GM12874 (cell line): ENCODE measurements around the gene LZTFL1.

ENCODE experiments used
- CTCF ChIP-seq: IDR thresholded peaks from 2 replicates; pipeline ENCODE4 v1.5.1; 2011; ENCODE audit warnings: low read depth, mild to moderate bottlenecking, control low read depth, low read length, moderate library complexity; ENCODE audit not compliant: insufficient read depth

The LZTFL1 gene, protein sequence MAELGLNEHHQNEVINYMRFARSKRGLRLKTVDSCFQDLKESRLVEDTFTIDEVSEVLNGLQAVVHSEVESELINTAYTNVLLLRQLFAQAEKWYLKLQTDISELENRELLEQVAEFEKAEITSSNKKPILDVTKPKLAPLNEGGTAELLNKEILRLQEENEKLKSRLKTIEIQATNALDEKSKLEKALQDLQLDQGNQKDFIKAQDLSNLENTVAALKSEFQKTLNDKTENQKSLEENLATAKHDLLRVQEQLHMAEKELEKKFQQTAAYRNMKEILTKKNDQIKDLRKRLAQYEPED

DNA sequence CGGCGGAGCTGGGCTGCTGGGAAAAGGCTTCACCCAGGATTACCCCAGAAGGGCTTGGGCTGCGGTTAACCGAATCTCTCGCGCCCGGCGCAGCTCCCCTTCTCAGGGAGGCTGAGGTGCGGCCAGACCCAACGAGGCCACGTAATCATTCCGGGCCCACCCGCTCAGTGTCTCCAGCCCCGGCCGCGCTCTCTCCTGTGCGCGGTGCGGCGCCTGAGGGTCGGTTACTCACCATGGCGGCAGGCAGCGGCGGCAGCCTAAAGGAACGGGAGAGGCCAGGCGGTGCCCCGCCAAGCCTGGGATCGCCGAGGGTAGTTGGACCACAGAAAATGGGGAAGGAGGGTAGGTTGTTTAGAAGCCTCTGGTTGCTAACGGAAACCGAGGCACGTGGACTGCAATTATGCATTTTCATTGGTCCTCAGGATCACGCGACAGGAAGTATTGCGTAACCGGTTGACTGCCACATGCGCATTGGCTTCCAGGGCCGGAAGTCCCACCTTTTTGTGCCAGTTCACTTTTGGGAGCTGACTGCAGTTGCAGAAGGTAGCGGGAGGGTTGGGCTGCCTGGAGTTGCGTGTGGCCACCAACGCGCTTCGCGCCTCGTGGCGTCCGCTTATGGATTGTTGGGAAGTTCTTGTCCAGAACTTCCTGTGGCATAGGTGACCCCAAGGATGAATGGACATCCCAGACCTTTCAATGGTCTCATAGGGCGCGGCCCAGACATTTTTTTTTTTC is at the start of gene LZTFL1:
LZTFL1 (minus strand) TSS at position 363 of the 735 bp plus-strand sequence; CDS start at position 235, 128 bp downstream.
- TF ChIP-seq CTCF, result no peak

GRCh38 chr3:45890405-45890804 is 48.5 kb upstream of the LZTFL1 start:
- no peak for TF ChIP-seq CTCF

GRCh38 chr3:45889337-45889736 is 47.4 kb upstream of the LZTFL1 start:
- no peak for TF ChIP-seq CTCF

GRCh38 chr3:45887759-45888511 is 46.0 kb upstream of the LZTFL1 start:
- TF ChIP-seq CTCF, result no peak

GRCh38 chr3:45887285-45887684 is 45.4 kb upstream of the LZTFL1 start:
- no peak for TF ChIP-seq CTCF

- no peak for TF ChIP-seq CTCF
These were observed 44.2 kb upstream of the LZTFL1 start, which contains the start of gene CCR9 for GRCh38 chr3:45885979-45886705. Gene CCR9 (plus strand): TSS chr3:45886543. CDS start chr3:45894934, 8,391 bp downstream.
